ENCODE results near the gene PAPPA2. TPM values are rescaled to one million over a fixed set of nuclear protein-coding genes. Genes with fewer than 3 reads are reported as not detected.

The PAPPA2 gene
- total RNA-seq, 1 experiment from 2014 or later, result 0.06 TPM

GRCh38 chr1:176785056-176785455 is 322.1 kb downstream of the PAPPA2 start:
- no peak overlapping the region for H3K4me3 ChIP-seq (ENCODE audit: low read depth, low read length, poor library complexity, severe bottlenecking)
- no TSS peak for BruUV-seq (replicated peaks)
- no peak for DNase-seq (ENCODE audit: low spot score)
- TF ChIP-seq EZH2 (IDR thresholded peaks at IDR 0.05; ENCODE audit: borderline replicate concordance, low read depth, low read length, poor library complexity, severe bottlenecking), result no peak
- TF ChIP-seq, protein P1, sequence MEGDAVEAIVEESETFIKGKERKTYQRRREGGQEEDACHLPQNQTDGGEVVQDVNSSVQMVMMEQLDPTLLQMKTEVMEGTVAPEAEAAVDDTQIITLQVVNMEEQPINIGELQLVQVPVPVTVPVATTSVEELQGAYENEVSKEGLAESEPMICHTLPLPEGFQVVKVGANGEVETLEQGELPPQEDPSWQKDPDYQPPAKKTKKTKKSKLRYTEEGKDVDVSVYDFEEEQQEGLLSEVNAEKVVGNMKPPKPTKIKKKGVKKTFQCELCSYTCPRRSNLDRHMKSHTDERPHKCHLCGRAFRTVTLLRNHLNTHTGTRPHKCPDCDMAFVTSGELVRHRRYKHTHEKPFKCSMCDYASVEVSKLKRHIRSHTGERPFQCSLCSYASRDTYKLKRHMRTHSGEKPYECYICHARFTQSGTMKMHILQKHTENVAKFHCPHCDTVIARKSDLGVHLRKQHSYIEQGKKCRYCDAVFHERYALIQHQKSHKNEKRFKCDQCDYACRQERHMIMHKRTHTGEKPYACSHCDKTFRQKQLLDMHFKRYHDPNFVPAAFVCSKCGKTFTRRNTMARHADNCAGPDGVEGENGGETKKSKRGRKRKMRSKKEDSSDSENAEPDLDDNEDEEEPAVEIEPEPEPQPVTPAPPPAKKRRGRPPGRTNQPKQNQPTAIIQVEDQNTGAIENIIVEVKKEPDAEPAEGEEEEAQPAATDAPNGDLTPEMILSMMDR (conservative IDR thresholded peaks at IDR 0.05; ENCODE audit: low read depth, low read length), result no peak
- no peaks in the 10 kb centered on the region for H3K9me3 ChIP-seq (ENCODE audit: low read depth, low read length, poor library complexity, severe bottlenecking)
- ChIA-PET POLR2A (ENCODE audit: low non-redundant PET) (no interaction called here), CTCF (no interaction called here)
- no peaks in the 10 kb centered on the region for H3K4me1 ChIP-seq (ENCODE audit: insufficient read depth, low read length, poor library complexity, severe bottlenecking)
- H3K27ac ChIP-seq (ENCODE audit: low read depth, low read length, poor library complexity, severe bottlenecking), result no peak overlapping the region
- peaks cover 12% of the 10 kb centered on the region for H3K27me3 ChIP-seq (replicated peaks; ENCODE audit: insufficient read depth, low read depth, low read length, poor library complexity)
- intact Hi-C loops (cut with micrococcal nuclease; ENCODE audit: unreplicated experiment), result no loop called here
- H3K36me3 ChIP-seq (ENCODE audit: insufficient read depth, low read length, poor library complexity, severe bottlenecking), result no peaks in the 10 kb centered on the region

GRCh38 chr1:176785791-176786190 is 322.8 kb downstream of the PAPPA2 start:
- ChIA-PET CTCF (no interaction called here), POLR2A (ENCODE audit: low non-redundant PET) (no interaction called here)
- Histone ChIP-seq H3K27ac (ENCODE audit: low read depth, low read length, poor library complexity, severe bottlenecking) (no peak overlapping the region), H3K36me3 (ENCODE audit: insufficient read depth, low read length, poor library complexity, severe bottlenecking) (no peaks in the 10 kb centered on the region), H3K9me3 (ENCODE audit: low read depth, low read length, poor library complexity, severe bottlenecking) (no peaks in the 10 kb centered on the region), H3K4me1 (ENCODE audit: insufficient read depth, low read length, poor library complexity, severe bottlenecking) (no peaks in the 10 kb centered on the region), H3K27me3 (replicated peaks; ENCODE audit: insufficient read depth, low read depth, low read length, poor library complexity) (peaks cover 12% of the 10 kb centered on the region), H3K4me3 (ENCODE audit: low read depth, low read length, poor library complexity, severe bottlenecking) (no peak overlapping the region)
- TF ChIP-seq EZH2 (IDR thresholded peaks at IDR 0.05; ENCODE audit: borderline replicate concordance, low read depth, low read length, poor library complexity, severe bottlenecking), result no peak
- TF ChIP-seq, protein P1 (conservative IDR thresholded peaks at IDR 0.05; ENCODE audit: low read depth, low read length), result no peak
- intact Hi-C loops (cut with micrococcal nuclease; ENCODE audit: unreplicated experiment), result no loop called here
- DNase-seq (ENCODE audit: low spot score), result peak; percentile 11
- BruUV-seq (replicated peaks), result no TSS peak

DNA sequence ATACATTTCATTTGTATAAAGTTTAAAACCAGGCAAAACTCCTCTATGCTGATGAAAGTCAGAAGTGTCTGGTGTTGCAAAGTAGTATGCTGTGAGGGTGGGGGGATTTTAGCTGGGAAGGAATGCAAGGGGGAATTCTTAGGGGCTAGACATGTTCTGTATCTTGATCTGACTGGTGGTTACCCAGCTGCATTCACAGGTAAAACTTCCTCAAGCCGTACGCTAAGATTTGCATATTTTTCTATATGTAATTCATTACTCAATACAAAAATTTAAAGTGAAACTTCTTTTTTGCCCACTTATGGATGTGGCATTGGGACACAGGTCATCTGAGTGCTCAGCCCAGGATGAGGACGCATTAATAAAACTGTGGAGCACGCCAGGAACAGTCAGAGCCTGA is 323.3 kb downstream of the PAPPA2 start:
- POLR2A ChIA-PET (ENCODE audit: low non-redundant PET), result no interaction called here
- intact Hi-C loops (cut with micrococcal nuclease; ENCODE audit: unreplicated experiment), result no loop called here
- DNase-seq (ENCODE audit: low spot score), result no peak
- H3K27me3 ChIP-seq (replicated peaks; ENCODE audit: insufficient read depth, low read depth, low read length, poor library complexity), result peaks cover 12% of the 10 kb centered on the region
- TF ChIP-seq, protein P1 (conservative IDR thresholded peaks at IDR 0.05; ENCODE audit: low read depth, low read length), result no peak
- no peak for TF ChIP-seq EZH2 (IDR thresholded peaks at IDR 0.05; ENCODE audit: borderline replicate concordance, low read depth, low read length, poor library complexity, severe bottlenecking)
- H3K9me3 ChIP-seq (ENCODE audit: low read depth, low read length, poor library complexity, severe bottlenecking), result no peaks in the 10 kb centered on the region
- BruUV-seq (replicated peaks), result no TSS peak
- H3K4me1 ChIP-seq (ENCODE audit: insufficient read depth, low read length, poor library complexity, severe bottlenecking), result no peaks in the 10 kb centered on the region
- CTCF ChIA-PET, result no interaction called here
- H3K36me3 ChIP-seq (ENCODE audit: insufficient read depth, low read length, poor library complexity, severe bottlenecking), result no peaks in the 10 kb centered on the region
- H3K4me3 ChIP-seq (ENCODE audit: low read depth, low read length, poor library complexity, severe bottlenecking), result no peak overlapping the region
- no peak overlapping the region for H3K27ac ChIP-seq (ENCODE audit: low read depth, low read length, poor library complexity, severe bottlenecking)
